Measurements from ENCODE around the gene MPST. TPM values are rescaled to one million over a fixed set of nuclear protein-coding genes. Genes with fewer than 3 reads are reported as not detected.

MPST gene
- total RNA-seq, 1 donor from 2014 or later: 36.9 TPM

- no peaks in the 10 kb centered on the region for H3K4me1 ChIP-seq
- no peaks in the 10 kb centered on the region for H3K9me3 ChIP-seq (ENCODE audit: low read depth)
- H3K9ac ChIP-seq: no peak overlapping the region
- no peak overlapping the region for H3K4me3 Mint-ChIP-seq
- H4K20me1 ChIP-seq (ENCODE audit: low read depth): no peaks in the 10 kb centered on the region
- H3K27me3 Mint-ChIP-seq (ENCODE audit: insufficient read depth, low read depth): peaks cover 3% of the 10 kb centered on the region
- no peak overlapping the region for H3K27ac ChIP-seq
- H3K27me3 ChIP-seq: peaks cover 14% of the 10 kb centered on the region
- no peak for DNase-seq (ENCODE audit: low spot score)
- no peak overlapping the region for H3K4me2 ChIP-seq
- H3K4me3 ChIP-seq: no peak overlapping the region
- no peaks in the 10 kb centered on the region for H3K36me3 ChIP-seq
- no peak overlapping the region for H2AFZ ChIP-seq (replicated peaks)
- no peaks in the 10 kb centered on the region for H3K9me3 Mint-ChIP-seq
- TF ChIP-seq CTCF (IDR thresholded peaks at IDR 0.05): no peak
- no peak for TF ChIP-seq EZH2 (IDR thresholded peaks at IDR 0.05)
- no peak for TF ChIP-seq EZH2phosphoT487 (IDR thresholded peaks at IDR 0.05)
- no peaks in the 10 kb centered on the region for H3K79me2 ChIP-seq (ENCODE audit: low read depth)
- H3K27ac Mint-ChIP-seq: no peak overlapping the region
- peaks cover 3% of the 10 kb centered on the region for H3K36me3 Mint-ChIP-seq
- H3K4me1 Mint-ChIP-seq: no peaks in the 10 kb centered on the region
- no peaks in the 10 kb centered on the region for H3F3A ChIP-seq (ENCODE audit: low read depth)
Observed at GRCh38 chr22:37062702-37063381, 43.3 kb downstream of the MPST start.

DNA sequence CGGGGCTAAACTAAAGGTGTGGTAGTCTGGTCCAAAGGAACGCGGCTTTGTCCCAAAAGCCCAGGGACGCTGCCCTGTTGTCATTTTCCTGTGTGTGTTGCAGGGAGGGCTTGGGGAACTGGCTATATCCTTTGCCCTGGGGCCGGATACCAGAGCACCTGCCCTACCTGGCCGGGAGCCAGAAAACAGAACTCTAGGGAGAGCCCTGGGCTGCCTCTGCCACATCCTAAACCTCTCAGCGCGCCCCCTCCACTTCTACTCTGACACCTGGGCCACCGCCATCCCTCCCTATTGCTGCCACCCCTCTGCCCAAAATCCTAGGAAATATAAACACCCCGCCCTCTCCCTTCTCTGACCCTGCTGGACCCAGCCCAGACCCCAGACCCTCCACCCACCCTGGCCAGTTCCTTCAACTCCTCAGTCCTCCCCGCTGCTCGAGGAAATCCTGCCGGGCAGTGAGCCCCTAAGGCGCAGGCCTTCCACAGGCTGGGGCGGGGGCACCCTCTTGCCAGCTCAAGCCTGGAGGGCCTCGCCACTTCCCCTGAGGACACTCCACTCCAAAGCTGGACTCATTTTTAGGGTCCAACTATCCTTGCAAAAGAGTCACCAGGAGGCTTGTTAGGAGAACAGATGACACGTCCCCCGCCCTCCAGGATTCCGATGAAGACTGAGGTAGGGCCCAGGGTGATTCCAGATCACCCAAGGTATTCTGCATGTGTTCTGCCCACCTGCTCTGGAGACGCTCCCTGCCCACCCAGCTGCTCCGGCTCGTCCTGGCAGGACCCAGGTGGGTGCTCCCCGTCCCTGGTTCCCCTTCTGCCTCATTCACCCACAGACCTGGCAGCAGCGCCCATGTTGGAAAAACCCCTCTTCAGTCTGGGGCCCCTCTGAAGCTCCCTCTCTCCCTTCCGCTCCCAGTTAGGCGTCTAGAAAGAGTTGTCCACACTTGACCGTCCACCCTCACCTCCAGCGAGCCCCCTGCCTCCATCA, 44.2 kb downstream of the MPST start:
- no peak overlapping the region for H3K4me3 ChIP-seq
- Mint-ChIP-seq H3K4me3 (no peak overlapping the region), H3K9me3 (no peaks in the 10 kb centered on the region), H3K27ac (no peak overlapping the region), H3K27me3 (ENCODE audit: insufficient read depth, low read depth) (peaks cover 8% of the 10 kb centered on the region), H3K4me1 (no peaks in the 10 kb centered on the region), H3K36me3 (peaks cover 2% of the 10 kb centered on the region)
- no peaks in the 10 kb centered on the region for H3K9me3 ChIP-seq (ENCODE audit: low read depth)
- no peak overlapping the region for H3K27ac ChIP-seq
- TF ChIP-seq EZH2 (IDR thresholded peaks at IDR 0.05) (no peak), EZH2phosphoT487 (IDR thresholded peaks at IDR 0.05) (no peak), CTCF (IDR thresholded peaks at IDR 0.05) (no peak)
- no peaks in the 10 kb centered on the region for H3K36me3 ChIP-seq
- H3F3A ChIP-seq (ENCODE audit: low read depth): no peaks in the 10 kb centered on the region
- no peaks in the 10 kb centered on the region for H3K4me1 ChIP-seq
- no peak overlapping the region for H3K9ac ChIP-seq
- H3K27me3 ChIP-seq: peaks cover 23% of the 10 kb centered on the region
- no peak overlapping the region for H2AFZ ChIP-seq (replicated peaks)
- H3K79me2 ChIP-seq (ENCODE audit: low read depth): no peaks in the 10 kb centered on the region
- H3K4me2 ChIP-seq: no peak overlapping the region
- DNase-seq (ENCODE audit: low spot score): no peak
- H4K20me1 ChIP-seq (ENCODE audit: low read depth): peaks cover 3% of the 10 kb centered on the region

DNA sequence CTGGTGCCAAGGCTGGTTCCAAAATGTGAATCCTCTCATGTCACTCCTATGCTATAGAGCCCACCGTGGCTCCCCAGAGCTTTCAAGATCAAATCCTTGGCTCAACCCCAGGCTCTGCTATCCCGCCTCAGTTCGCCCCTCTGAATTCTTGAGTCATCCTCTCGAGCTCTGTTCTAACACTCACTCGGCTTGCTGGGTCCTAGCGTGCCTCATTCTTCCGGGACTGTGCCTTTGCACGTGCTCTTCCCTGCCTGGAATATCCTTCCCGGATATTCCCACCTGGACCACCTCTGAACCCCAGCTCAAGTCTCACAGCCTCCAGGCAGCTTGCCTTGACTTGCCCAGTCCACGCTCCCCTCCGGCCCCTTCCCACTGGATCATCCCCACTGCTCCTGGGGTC, 45.0 kb downstream of the MPST start:
- no peaks in the 10 kb centered on the region for H3K4me1 Mint-ChIP-seq
- H3K27ac Mint-ChIP-seq: no peak overlapping the region
- H3F3A ChIP-seq (ENCODE audit: low read depth): no peaks in the 10 kb centered on the region
- H3K36me3 ChIP-seq: no peaks in the 10 kb centered on the region
- DNase-seq (ENCODE audit: low spot score): no peak
- H3K4me3 ChIP-seq: no peak overlapping the region
- peak overlapping the region; percentile 44 for H3K4me3 Mint-ChIP-seq
- H3K27me3 ChIP-seq: peaks cover 31% of the 10 kb centered on the region
- peaks cover 2% of the 10 kb centered on the region for H3K36me3 Mint-ChIP-seq
- TF ChIP-seq CTCF (IDR thresholded peaks at IDR 0.05) (no peak), EZH2 (IDR thresholded peaks at IDR 0.05) (no peak), EZH2phosphoT487 (IDR thresholded peaks at IDR 0.05) (no peak)
- no peaks in the 10 kb centered on the region for H3K9me3 Mint-ChIP-seq
- peaks cover 12% of the 10 kb centered on the region for H3K27me3 Mint-ChIP-seq (ENCODE audit: insufficient read depth, low read depth)
- no peak overlapping the region for H3K9ac ChIP-seq
- H3K9me3 ChIP-seq (ENCODE audit: low read depth): no peaks in the 10 kb centered on the region
- H3K4me2 ChIP-seq: no peak overlapping the region
- H3K4me1 ChIP-seq: no peaks in the 10 kb centered on the region
- H2AFZ ChIP-seq (replicated peaks): no peak overlapping the region
- peaks cover 3% of the 10 kb centered on the region for H4K20me1 ChIP-seq (ENCODE audit: low read depth)
- H3K79me2 ChIP-seq (ENCODE audit: low read depth): no peaks in the 10 kb centered on the region
- H3K27ac ChIP-seq: no peak overlapping the region
